Measurements from ENCODE around the gene TTLL6.

TTLL6 gene

GRCh38 chr17:48816774-48817590, at the start of gene TTLL6:
TTLL6 (minus strand) TSS chr17:48817229; CDS start chr17:48817072, 157 bp downstream.
- H3K36me3 ChIP-seq (ENCODE audit: insufficient read depth, low read length): no peaks in the 10 kb centered on the region
- H4K20me1 ChIP-seq (ENCODE audit: insufficient read depth, low read length): no peaks in the 10 kb centered on the region
- H3K4me3 ChIP-seq (ENCODE audit: low read depth, low read length, poor library complexity, severe bottlenecking): peak within 1 kb of the TSS; percentile 52
- no peak for TF ChIP-seq CTCF (IDR thresholded peaks at IDR 0.05; ENCODE audit: low read length)
- TF ChIP-seq EZH2 (IDR thresholded peaks at IDR 0.05; ENCODE audit: borderline replicate concordance, low read length): no peak
- no peak within 1 kb of the TSS for H3K27ac ChIP-seq (ENCODE audit: low read depth, low read length, poor library complexity, severe bottlenecking)
- 0 out of 2 replicates have a peak, but pooled peaks cover 4% of the 10 kb centered on the region for H3K27me3 ChIP-seq (ENCODE audit: insufficient read depth, low read length)
- no peaks in the 10 kb centered on the region for H3K9me3 ChIP-seq (ENCODE audit: low read length)
- H3K4me1 ChIP-seq (ENCODE audit: insufficient read depth, low read length, severe bottlenecking): peaks cover 7% of the 10 kb centered on the region
- H3F3A ChIP-seq (ENCODE audit: insufficient read depth, low read length): no peaks in the 10 kb centered on the region
- no peak within 1 kb of the TSS for H2AFZ ChIP-seq (ENCODE audit: low read length)
- H3K4me2 ChIP-seq (ENCODE audit: low read length): peak within 1 kb of the TSS; percentile 65
- no peaks in the 10 kb centered on the region for H3K79me2 ChIP-seq (ENCODE audit: insufficient read depth, low read length)
- H3K9me2 ChIP-seq (ENCODE audit: low read depth, low read length): no peaks in the 10 kb centered on the region
- H3K9ac ChIP-seq (ENCODE audit: low read length): no peak within 1 kb of the TSS; the same call in 1 of the 2 replicates

DNA sequence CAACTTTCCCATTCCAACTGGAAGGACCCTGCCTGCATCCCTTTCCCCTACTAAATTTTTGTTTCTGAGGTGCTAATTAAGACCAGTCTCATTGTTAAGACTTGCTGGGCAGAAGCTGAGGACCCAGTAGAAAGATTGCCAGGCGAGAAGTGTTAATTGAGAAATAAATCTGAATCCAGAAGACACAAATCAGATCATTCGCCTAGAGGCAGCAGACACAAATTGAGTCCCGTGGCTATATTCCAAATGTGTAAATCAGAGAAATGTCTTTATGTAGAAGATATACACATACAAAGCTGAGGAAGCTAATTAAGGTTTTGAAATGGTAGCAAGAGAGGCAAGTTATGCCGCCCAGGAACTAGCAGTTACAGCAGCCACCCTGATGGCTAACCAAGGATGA, 43.4 kb upstream of the TTLL6 start:
- Histone ChIP-seq H4K20me1 (ENCODE audit: insufficient read depth, low read length) (no peaks in the 10 kb centered on the region), H3K4me2 (ENCODE audit: low read length) (no peak overlapping the region), H2AFZ (ENCODE audit: low read length) (no peak overlapping the region), H3K27ac (ENCODE audit: low read depth, low read length, poor library complexity, severe bottlenecking) (no peak overlapping the region), H3K9ac (ENCODE audit: low read length) (no peak overlapping the region), H3K79me2 (ENCODE audit: insufficient read depth, low read length) (no peaks in the 10 kb centered on the region), H3K9me3 (ENCODE audit: low read length) (no peaks in the 10 kb centered on the region), H3K27me3 (ENCODE audit: insufficient read depth, low read length) (no peaks in the 10 kb centered on the region), H3K9me2 (ENCODE audit: low read depth, low read length) (no peaks in the 10 kb centered on the region), H3K36me3 (ENCODE audit: insufficient read depth, low read length) (no peaks in the 10 kb centered on the region), H3F3A (ENCODE audit: insufficient read depth, low read length) (no peaks in the 10 kb centered on the region), H3K4me3 (ENCODE audit: low read depth, low read length, poor library complexity, severe bottlenecking) (no peak overlapping the region), H3K4me1 (ENCODE audit: insufficient read depth, low read length, severe bottlenecking) (no peaks in the 10 kb centered on the region)
- TF ChIP-seq EZH2 (IDR thresholded peaks at IDR 0.05; ENCODE audit: borderline replicate concordance, low read length) (no peak), CTCF (IDR thresholded peaks at IDR 0.05; ENCODE audit: low read length) (no peak)

GRCh38 chr17:48860034-48860433, 43.0 kb upstream of the TTLL6 start:
- H3K9ac ChIP-seq (ENCODE audit: low read length): no peak overlapping the region
- no peak overlapping the region for H3K4me3 ChIP-seq (ENCODE audit: low read depth, low read length, poor library complexity, severe bottlenecking)
- no peaks in the 10 kb centered on the region for H4K20me1 ChIP-seq (ENCODE audit: insufficient read depth, low read length)
- no peaks in the 10 kb centered on the region for H3K79me2 ChIP-seq (ENCODE audit: insufficient read depth, low read length)
- no peaks in the 10 kb centered on the region for H3K36me3 ChIP-seq (ENCODE audit: insufficient read depth, low read length)
- TF ChIP-seq CTCF (IDR thresholded peaks at IDR 0.05; ENCODE audit: low read length) (no peak), EZH2 (IDR thresholded peaks at IDR 0.05; ENCODE audit: borderline replicate concordance, low read length) (no peak)
- no peak overlapping the region for H3K27ac ChIP-seq (ENCODE audit: low read depth, low read length, poor library complexity, severe bottlenecking)
- H2AFZ ChIP-seq (ENCODE audit: low read length): no peak overlapping the region
- H3K27me3 ChIP-seq (ENCODE audit: insufficient read depth, low read length): no peaks in the 10 kb centered on the region
- no peaks in the 10 kb centered on the region for H3K4me1 ChIP-seq (ENCODE audit: insufficient read depth, low read length, severe bottlenecking)
- H3K4me2 ChIP-seq (ENCODE audit: low read length): no peak overlapping the region
- no peaks in the 10 kb centered on the region for H3F3A ChIP-seq (ENCODE audit: insufficient read depth, low read length)
- H3K9me2 ChIP-seq (ENCODE audit: low read depth, low read length): no peaks in the 10 kb centered on the region
- H3K9me3 ChIP-seq (ENCODE audit: low read length): no peaks in the 10 kb centered on the region
